BLaER1 treated with 17β-estradiol and CSF1 and Interleukin-3, amounts not matched to agents 10 nM and 100 nM (cell line): ENCODE data around the gene ADAMTS2.

Experiments
- H3K27ac ChIP-seq, 11 experiments: shearing (Covaris generic); formaldehyde crosslinking; 2 replicates each; pipeline ENCODE4 v1.8.1; 2022
- H3K27me3 ChIP-seq, 11 experiments: shearing (Covaris generic); formaldehyde crosslinking; 2 replicates each; pipeline ENCODE4 v1.8.1; 2022
- H3K36me3 ChIP-seq, 11 experiments: shearing (Covaris generic); formaldehyde crosslinking; 2 replicates each; pipeline ENCODE4 v1.8.1; 2022
- H3K4me1 ChIP-seq, 10 experiments: shearing (Covaris generic); formaldehyde crosslinking; 2 replicates each; pipeline ENCODE4 v1.8.1; 2022
- H3K4me2 ChIP-seq, 11 experiments: shearing (Covaris generic); formaldehyde crosslinking; 2 replicates each; pipeline ENCODE4 v1.8.1; 2022
- H3K4me3 ChIP-seq, 10 experiments: shearing (Covaris generic); formaldehyde crosslinking; 2 replicates each; pipeline ENCODE4 v1.8.1; 2022
- H3K9ac ChIP-seq, 11 experiments: shearing (Covaris generic); formaldehyde crosslinking; 2 replicates each; pipeline ENCODE4 v1.8.1; 2022
- H3K9me3 ChIP-seq, 11 experiments: shearing (Covaris generic); formaldehyde crosslinking; replicated peaks in 1 of 11; 2 replicates each; pipeline ENCODE4 v1.8.1; 2022
- H4K20me1 ChIP-seq, 11 experiments: shearing (Covaris generic); formaldehyde crosslinking; 2 replicates each; pipeline ENCODE4 v1.8.1; 2022
- Cebpa-rat ChIP-seq, 11 experiments: shearing (Covaris generic); IDR thresholded peaks; 2 replicates each; pipeline ENCODE4 v1.8.1; 2022

The ADAMTS2 gene

DNA sequence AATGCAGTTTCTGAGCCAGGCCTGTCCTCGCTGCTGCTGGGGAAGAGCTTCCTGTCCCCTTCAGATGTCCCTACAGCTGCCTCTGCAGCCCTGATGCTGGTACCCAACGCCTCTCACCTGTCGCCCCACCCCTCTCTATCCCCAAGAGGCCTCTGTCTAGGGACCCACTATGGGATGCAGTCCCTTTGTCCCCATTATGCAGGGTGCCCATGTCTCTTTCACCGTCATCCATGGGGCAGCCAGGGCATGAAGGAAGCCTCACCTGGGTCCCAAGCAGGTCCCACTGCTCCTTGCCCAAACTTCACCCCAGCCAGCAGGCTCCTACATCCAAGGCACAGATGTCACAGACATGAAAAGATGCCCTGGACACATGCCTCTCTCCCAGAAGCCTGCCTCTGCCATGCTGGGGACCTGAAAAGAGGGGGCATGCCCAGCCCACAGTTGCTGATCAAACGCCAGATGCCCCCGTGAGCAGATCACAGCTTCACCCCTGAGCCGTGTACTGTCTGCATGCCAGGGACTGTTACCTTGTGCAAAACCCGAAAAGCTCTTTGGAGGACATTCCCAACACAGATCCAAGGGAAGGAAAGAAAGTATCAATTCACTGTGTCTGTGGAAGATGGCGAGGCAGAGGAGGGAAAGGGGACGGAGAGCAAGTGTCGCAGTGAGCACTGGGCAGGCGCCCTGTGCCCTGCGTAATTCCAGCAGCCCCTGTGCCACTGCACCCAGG lies 81.0 kb downstream of the ADAMTS2 start:
- Histone ChIP-seq H3K9me3 (peaks cover 0 to 9% (median 0%) of the 10 kb centered on the region in 11 experiments; a peak in 5 of 22 replicates), H3K36me3 (no peaks in the 10 kb centered on the region; a peak in 1 of 22 replicates), H3K4me1 (peaks cover 0 to 26% (median 19%) of the 10 kb centered on the region in 10 experiments; a peak in 12 of 20 replicates), H3K9ac (no peak overlapping the region), H3K4me2 (no peak overlapping the region; a peak in 1 of 22 replicates), H3K27me3 (no peaks in the 10 kb centered on the region), H3K27ac (no peak overlapping the region), H4K20me1 (peaks cover 0 to 14% (median 0%) of the 10 kb centered on the region in 11 experiments; a peak in 2 of 22 replicates), H3K4me3 (no peak overlapping the region)
- TF ChIP-seq Cebpa-rat (IDR thresholded peaks at IDR 0.05), result no peak

DNA sequence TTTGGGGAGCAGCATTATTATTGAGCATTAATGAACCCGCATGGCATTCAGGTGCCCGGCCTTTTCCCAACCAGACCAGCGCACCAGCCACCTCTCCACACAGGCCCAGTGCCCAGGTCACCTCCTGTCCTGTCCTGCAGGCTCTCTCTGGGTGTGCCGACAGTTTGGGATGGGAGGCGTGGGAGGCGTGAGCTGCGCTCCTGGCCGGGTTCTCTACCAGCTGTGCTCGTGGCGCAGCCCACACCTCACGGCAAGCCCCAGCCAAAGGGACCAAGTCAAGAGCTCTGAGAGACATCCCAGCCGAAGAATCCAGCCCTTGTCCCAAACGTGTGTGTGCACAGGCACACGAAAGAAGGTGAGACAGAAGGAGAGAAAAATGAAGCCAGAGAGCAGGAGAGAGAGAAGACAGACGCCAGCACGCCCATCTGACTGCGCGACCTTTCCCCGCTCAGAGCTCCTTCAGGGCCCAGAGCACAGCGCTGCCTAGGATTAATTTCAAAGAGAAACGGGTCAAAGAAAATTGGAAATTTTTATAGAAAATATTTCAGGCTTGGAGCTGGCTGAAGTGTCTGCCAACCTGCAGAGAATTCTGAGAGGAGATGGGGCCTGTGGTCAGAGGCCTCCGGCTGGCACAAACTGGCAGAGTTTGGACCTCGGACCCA lies 81.7 kb downstream of the ADAMTS2 start:
- Histone ChIP-seq H3K4me3 (no peak overlapping the region), H3K27ac (no peak overlapping the region), H4K20me1 (peaks cover 0 to 14% (median 0%) of the 10 kb centered on the region in 11 experiments; a peak in 2 of 22 replicates), H3K4me1 (peaks cover 0 to 26% (median 19%) of the 10 kb centered on the region in 10 experiments; a peak in 12 of 20 replicates), H3K9me3 (peaks cover 0 to 2% (median 0%) of the 10 kb centered on the region in 11 experiments; a peak in 3 of 22 replicates), H3K9ac (no peak overlapping the region), H3K4me2 (no peak overlapping the region), H3K36me3 (no peaks in the 10 kb centered on the region), H3K27me3 (no peaks in the 10 kb centered on the region)
- no peak for TF ChIP-seq Cebpa-rat (IDR thresholded peaks at IDR 0.05)

DNA sequence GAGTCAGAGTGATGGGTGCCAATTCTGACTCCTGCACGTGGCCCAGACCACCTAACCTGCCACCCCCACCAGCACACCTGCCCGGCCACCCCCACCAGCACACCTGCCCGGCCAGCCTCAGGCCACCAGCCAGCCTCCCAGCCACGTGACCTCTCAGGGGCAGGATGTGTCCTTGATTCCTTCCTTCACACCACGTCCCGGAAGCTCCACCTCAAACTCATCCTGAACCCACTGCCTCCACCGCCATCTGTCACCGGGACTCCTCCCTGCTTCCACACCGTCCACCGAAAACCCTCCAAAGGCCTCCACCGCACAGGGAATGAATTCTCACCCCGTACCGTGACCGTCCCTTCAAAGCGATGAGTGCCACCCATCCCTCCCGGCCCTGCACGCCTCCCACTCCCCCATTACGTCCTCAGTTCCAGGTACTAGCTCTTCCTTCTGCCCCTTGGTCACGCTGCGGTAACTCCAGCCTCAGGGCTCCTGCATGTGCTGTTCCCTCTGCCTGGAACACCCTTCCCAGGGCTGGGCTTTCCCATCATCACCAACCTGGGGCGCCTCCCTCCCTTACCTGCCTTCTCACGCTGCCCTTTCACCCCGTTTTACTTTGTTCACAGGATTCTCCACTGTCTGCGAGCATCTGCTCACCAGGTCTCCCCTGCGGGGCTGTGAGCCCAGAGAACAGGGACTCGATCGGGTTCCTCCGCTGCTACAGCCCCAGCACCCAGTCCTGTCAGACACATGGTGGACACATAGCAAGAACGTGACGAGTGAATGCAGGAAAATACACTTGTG lies 82.9 kb downstream of the ADAMTS2 start:
- peaks cover 0 to 9% (median 0%) of the 10 kb centered on the region in 11 experiments; a peak in 2 of 22 replicates for H4K20me1 ChIP-seq

DNA sequence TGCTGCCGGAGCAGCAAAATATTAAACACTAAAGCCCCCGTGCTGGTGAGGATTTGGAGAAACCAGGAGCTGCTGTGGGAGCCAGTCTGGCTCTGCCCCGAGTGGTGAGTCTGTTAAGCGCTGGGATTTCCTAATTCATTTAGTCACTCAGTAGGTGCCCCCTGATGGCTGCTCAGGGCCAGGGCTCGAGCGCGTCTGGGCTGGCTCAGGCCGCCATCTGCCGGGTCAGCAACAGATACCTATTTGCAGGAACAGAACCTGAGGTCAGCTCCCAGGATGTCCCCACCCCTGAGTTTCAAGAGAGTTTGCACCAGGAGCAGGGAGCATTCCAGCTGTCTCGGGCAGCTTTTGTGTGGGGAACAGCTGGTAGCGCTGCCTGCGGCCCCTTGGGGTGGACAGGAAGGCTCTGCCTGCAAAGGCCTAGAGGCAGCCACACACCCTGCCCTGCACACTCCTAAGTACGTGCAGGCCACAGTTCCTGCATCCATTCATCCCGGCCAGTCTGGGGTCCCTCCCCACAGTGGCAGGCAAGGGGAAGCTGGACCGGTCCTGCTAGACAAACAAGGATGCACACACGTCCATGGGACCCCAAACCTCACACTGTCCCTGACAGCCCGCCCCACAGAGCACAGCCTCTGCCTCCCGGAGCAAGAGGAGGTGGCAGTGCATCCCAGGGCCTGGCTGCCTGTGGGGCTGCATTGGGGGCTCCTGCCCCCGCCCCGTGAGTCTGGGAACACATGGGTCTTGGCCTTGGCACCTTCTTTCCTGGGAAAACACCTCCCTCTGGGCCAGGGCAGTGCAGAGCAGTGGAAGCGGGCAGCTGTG lies 83.7 kb downstream of the ADAMTS2 start:
- Histone ChIP-seq H3K4me2 (no peak overlapping the region), H3K9me3 (no peaks in the 10 kb centered on the region), H3K36me3 (no peaks in the 10 kb centered on the region), H3K27me3 (no peaks in the 10 kb centered on the region), H4K20me1 (peaks cover 0 to 9% (median 0%) of the 10 kb centered on the region in 11 experiments; a peak in 2 of 22 replicates), H3K4me3 (no peak overlapping the region), H3K9ac (no peak overlapping the region), H3K27ac (no peak overlapping the region), H3K4me1 (peaks cover 0 to 12% (median 11%) of the 10 kb centered on the region in 10 experiments; a peak in 12 of 20 replicates)
- TF ChIP-seq Cebpa-rat (IDR thresholded peaks at IDR 0.05), result no peak

More for the DNA sequence above, 82.9 kb downstream of the ADAMTS2 start:
- Histone ChIP-seq H3K36me3 (no peaks in the 10 kb centered on the region), H3K9ac (no peak overlapping the region), H3K4me3 (no peak overlapping the region), H3K27me3 (no peaks in the 10 kb centered on the region), H3K4me2 (no peak overlapping the region), H3K4me1 (peaks cover 0 to 20% (median 15%) of the 10 kb centered on the region in 10 experiments; a peak in 12 of 20 replicates), H3K9me3 (no peaks in the 10 kb centered on the region), H3K27ac (no peak overlapping the region)
- TF ChIP-seq Cebpa-rat (IDR thresholded peaks at IDR 0.05), result no peak

DNA sequence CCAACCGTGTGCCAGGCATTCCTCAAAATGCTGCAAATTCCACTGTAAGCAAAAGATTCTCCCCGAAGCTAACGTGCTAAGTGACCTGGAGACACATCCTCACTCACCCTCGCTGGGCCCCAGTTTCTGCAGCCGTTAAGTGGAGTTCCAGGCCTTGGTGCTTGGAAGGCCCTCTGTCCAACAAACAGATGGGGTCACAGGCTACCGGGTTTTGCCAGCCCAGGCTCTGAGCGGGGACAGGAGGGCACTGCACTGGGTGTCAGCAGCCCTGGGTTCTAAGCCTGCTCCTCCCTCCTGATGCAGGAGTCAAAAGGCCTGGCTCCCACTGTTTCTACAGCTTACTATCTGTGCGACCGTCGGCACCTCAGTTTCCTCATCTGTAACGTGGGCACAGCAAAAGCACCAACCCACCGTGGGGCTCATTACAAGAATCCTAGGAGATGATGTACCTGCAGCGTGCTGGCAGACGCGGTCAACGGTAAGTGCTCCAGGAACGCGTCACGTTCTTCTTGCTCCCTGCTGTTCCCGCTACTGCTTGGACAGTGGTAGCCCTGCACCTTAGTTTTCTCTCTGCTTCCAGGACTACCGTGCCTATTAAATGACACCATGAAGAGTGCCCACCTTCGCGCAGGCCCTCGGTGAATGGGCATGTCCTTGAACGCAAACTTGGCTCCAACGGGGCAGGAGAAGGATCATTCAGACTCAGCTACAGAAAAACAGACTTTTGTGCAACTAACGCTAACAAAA lies 84.8 kb downstream of the ADAMTS2 start:
- H3K4me2 ChIP-seq, result no peak overlapping the region
- H3K4me1 ChIP-seq, result peaks cover 0 to 9% (median 7%) of the 10 kb centered on the region in 10 experiments; a peak in 12 of 20 replicates
- TF ChIP-seq Cebpa-rat (IDR thresholded peaks at IDR 0.05), result no peak
- H3K9ac ChIP-seq, result no peak overlapping the region
- H3K27ac ChIP-seq, result no peak overlapping the region
- no peaks in the 10 kb centered on the region for H3K9me3 ChIP-seq
- H3K4me3 ChIP-seq, result no peak overlapping the region
- H3K36me3 ChIP-seq, result no peaks in the 10 kb centered on the region
- peaks cover 0 to 9% (median 0%) of the 10 kb centered on the region in 11 experiments; a peak in 2 of 22 replicates for H4K20me1 ChIP-seq
- no peaks in the 10 kb centered on the region for H3K27me3 ChIP-seq

DNA sequence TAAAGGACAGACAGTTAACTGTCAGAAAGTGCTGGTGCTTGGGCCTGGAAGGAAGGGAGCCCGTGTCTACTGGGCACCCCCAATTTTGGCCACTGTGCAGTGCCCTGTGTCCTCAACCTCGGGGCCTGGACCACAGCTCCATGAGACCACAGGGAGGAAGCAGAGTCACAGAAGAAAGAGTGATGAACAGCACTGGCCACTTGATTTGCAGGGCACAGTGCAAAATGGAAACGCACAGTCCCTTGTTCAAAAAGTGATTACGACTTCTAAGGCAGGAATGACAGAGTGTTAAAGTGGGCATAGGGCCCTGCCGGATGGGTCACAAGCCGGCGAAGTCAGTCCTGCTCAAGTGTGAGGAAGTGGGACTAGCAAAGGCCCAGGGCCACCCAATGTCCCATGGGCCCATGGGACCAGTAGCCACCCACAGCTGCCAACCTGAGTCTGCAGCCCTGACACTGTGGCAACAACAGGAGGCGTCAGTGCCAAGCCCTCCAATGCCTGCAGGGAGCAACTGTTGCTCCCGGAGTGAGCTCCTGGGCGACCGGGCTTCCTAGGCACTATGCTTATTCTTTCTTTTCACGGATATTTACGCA lies 85.4 kb downstream of the ADAMTS2 start:
- Histone ChIP-seq H3K4me3 (no peak overlapping the region), H4K20me1 (peaks cover 0 to 9% (median 0%) of the 10 kb centered on the region in 11 experiments; a peak in 2 of 22 replicates), H3K36me3 (no peaks in the 10 kb centered on the region), H3K27me3 (no peaks in the 10 kb centered on the region), H3K9me3 (no peaks in the 10 kb centered on the region), H3K9ac (no peak overlapping the region), H3K4me1 (peaks cover 0 to 3% (median 0%) of the 10 kb centered on the region in 10 experiments; a peak in 6 of 20 replicates), H3K27ac (no peak overlapping the region), H3K4me2 (no peak overlapping the region)
- TF ChIP-seq Cebpa-rat (IDR thresholded peaks at IDR 0.05), result no peak

DNA sequence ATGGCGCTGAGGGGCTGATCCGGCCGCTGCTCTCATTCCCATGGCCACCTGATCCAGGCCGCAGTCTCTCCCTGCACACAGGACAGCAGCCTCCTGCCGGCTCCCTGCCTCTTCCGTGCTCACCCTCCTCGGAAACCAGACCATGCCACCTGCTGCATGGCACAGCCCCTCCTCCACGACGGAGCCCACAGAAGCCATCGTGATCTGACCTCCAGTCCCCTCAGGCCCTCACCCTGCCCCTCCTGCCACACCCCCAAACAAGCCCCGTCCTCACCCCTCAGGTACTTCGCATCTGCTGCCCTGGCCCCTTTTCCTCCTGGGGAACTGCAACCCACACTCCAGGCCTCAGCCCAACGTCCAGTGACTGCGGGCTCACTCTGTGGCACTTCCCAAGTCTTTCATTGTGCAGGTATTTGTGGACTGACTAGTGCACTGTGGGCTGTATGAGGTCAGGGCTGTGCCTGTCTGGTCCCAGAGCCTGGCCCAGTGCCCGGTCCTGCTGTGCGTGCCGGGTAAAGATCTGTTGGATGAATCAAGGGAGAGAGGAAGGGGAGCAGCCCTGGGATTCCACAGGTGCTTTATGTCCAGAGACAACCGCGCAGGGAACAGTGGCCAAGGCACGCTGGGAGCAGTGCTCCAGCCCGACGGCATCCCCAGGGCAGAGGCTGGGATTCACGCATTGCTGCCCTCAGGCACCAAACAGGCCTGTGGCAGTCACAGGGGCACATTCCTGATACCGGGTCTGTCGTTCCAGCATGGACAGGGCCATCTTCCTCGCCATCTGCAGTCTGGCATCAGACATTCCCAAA lies 86.1 kb downstream of the ADAMTS2 start:
- Histone ChIP-seq H3K9me3 (no peaks in the 10 kb centered on the region), H3K4me1 (no peaks in the 10 kb centered on the region), H3K9ac (no peak overlapping the region), H3K27ac (no peak overlapping the region), H3K27me3 (no peaks in the 10 kb centered on the region), H3K4me2 (no peak overlapping the region), H3K4me3 (no peak overlapping the region), H4K20me1 (peaks cover 0 to 8% (median 0%) of the 10 kb centered on the region in 11 experiments; a peak in 2 of 22 replicates), H3K36me3 (no peaks in the 10 kb centered on the region)
- no peak for TF ChIP-seq Cebpa-rat (IDR thresholded peaks at IDR 0.05)
